BJ (cell line): ENCODE data around the gene GPRC5A. TPM values are rescaled to one million over a fixed set of nuclear protein-coding genes. Genes with fewer than 3 reads are reported as not detected.

ENCODE experiments used
- CTCF ChIA-PET: fragments of 350-600 bp; formaldehyde crosslinking; extraction: SDS; loops from one replicate; lab custom pipeline; 2021; ENCODE audit warnings: antibody characterized with exemption, inconsistent platforms; lab: Yijun Ruan, JAX
- POLR2A ChIA-PET: fragments of 300-600 bp; sonication (Branson Sonifier 250); formaldehyde crosslinking; extraction: SDS; loops from one replicate; lab custom pipeline; 2021; ENCODE audit warnings: antibody characterized with exemption; lab: Charles Lee
- DNase-seq: peaks from one replicate; pipeline ENCODE4 v3.0.0-alpha.2; 2011; ENCODE audit warnings: low read depth
- H3K27me3 ChIP-seq: 2 replicates; pipeline ENCODE4 v1.6.0; 2011; ENCODE audit warnings: low read length; ENCODE audit not compliant: control insufficient read depth, insufficient read depth
- H3K36me3 ChIP-seq: 2 replicates; pipeline ENCODE4 v1.5.1; 2011; ENCODE audit warnings: low read length; ENCODE audit not compliant: control insufficient read depth, insufficient read depth
- H3K4me3 ChIP-seq: 2 replicates; pipeline ENCODE4 v1.5.1; 2011; ENCODE audit warnings: low read depth, mild to moderate bottlenecking, control low read depth, low read length
- CTCF ChIP-seq: IDR thresholded peaks from 2 replicates; pipeline ENCODE4 v1.5.1; 2011; ENCODE audit warnings: low read depth, mild to moderate bottlenecking, control low read depth, inconsistent platforms, low read length, moderate library complexity; ENCODE audit not compliant: insufficient read depth
- polyA plus RNA-seq: library from polyadenylated mRNA; depleted of rRNA; stranded (reverse); fragments of >200 nt; gene quantifications from 2 replicates; pipeline ENCODE4 v1.2.3, GENCODE V29; 2011

GPRC5A gene
- polyA plus RNA-seq, 1 experiment: 241 TPM

GRCh38 chr12:12917517-12917916 is 26.2 kb downstream of the GPRC5A start:
- peaks cover 22% of the 10 kb centered on the region for H3K36me3 ChIP-seq
- H3K4me3 ChIP-seq: no peak overlapping the region
- DNase-seq: no peak
- ChIA-PET CTCF (interaction anchor here (1.2 to 7.3 kb wide), 5 partner anchors 8 to 295 kb away, joined by 3 to 96 read pairs (median 8); no protein-coding TSS in a partner anchor), POLR2A (no interaction called here)
- no peaks in the 10 kb centered on the region for H3K27me3 ChIP-seq
- TF ChIP-seq CTCF: no peak

- Histone ChIP-seq H3K4me3 (no peak overlapping the region), H3K27me3 (no peaks in the 10 kb centered on the region), H3K36me3 (peaks cover 11% of the 10 kb centered on the region)
- DNase-seq: no peak
- ChIA-PET POLR2A (interaction anchor here (0.8 kb wide), 1 partner anchor 13 kb away, joined by 4 read pairs; no protein-coding TSS in a partner anchor), CTCF (interaction anchor here (7.3 kb wide), 1 partner anchor 64 kb away, joined by 96 read pairs; no protein-coding TSS in a partner anchor)
- TF ChIP-seq CTCF: no peak
Observed at GRCh38 chr12:12918781-12919389, 27.5 kb downstream of the GPRC5A start.

GRCh38 chr12:12919666-12920435 is 28.5 kb downstream of the GPRC5A start:
- Histone ChIP-seq H3K27me3 (no peaks in the 10 kb centered on the region), H3K4me3 (no peak overlapping the region), H3K36me3 (peaks cover 9% of the 10 kb centered on the region)
- ChIA-PET CTCF (interaction anchor here (0.6 to 1.2 kb wide), 3 partner anchors 9 to 104 kb away, joined by 3 to 6 read pairs (median 5); no protein-coding TSS in a partner anchor), POLR2A (interaction anchor here (0.8 kb wide), 1 partner anchor 12 kb away, joined by 4 read pairs; no protein-coding TSS in a partner anchor)
- no peak for DNase-seq
- TF ChIP-seq CTCF: no peak

GRCh38 chr12:12922191-12922616 is 30.8 kb downstream of the GPRC5A start:
- no peak for DNase-seq
- Histone ChIP-seq H3K36me3 (peaks cover 5% of the 10 kb centered on the region), H3K27me3 (no peaks in the 10 kb centered on the region), H3K4me3 (no peak overlapping the region)
- TF ChIP-seq CTCF: no peak
- ChIA-PET POLR2A (no interaction called here), CTCF (interaction anchor here (1.1 to 1.5 kb wide), 3 partner anchors 37 to 63 kb away, joined by 3 to 7 read pairs (median 4); no protein-coding TSS in a partner anchor)

- ChIA-PET CTCF (no interaction called here), POLR2A (no interaction called here)
- peaks cover 3% of the 10 kb centered on the region for H3K36me3 ChIP-seq
- no peak for DNase-seq
- no peak for TF ChIP-seq CTCF
- H3K27me3 ChIP-seq: no peaks in the 10 kb centered on the region
- no peak overlapping the region for H3K4me3 ChIP-seq
Observed at GRCh38 chr12:12922978-12923377, 31.6 kb downstream of the GPRC5A start.
